GM19043 (cell line): Measurements from ENCODE around the gene SOHLH1.

Experiments
- ATAC-seq: cut with Tn5 transposase; IDR thresholded peaks from one replicate; pipeline ENCODE4 v1.9.1; 2021; ENCODE audit warnings: low read depth; ENCODE audit not compliant: unreplicated experiment

The SOHLH1 gene

DNA sequence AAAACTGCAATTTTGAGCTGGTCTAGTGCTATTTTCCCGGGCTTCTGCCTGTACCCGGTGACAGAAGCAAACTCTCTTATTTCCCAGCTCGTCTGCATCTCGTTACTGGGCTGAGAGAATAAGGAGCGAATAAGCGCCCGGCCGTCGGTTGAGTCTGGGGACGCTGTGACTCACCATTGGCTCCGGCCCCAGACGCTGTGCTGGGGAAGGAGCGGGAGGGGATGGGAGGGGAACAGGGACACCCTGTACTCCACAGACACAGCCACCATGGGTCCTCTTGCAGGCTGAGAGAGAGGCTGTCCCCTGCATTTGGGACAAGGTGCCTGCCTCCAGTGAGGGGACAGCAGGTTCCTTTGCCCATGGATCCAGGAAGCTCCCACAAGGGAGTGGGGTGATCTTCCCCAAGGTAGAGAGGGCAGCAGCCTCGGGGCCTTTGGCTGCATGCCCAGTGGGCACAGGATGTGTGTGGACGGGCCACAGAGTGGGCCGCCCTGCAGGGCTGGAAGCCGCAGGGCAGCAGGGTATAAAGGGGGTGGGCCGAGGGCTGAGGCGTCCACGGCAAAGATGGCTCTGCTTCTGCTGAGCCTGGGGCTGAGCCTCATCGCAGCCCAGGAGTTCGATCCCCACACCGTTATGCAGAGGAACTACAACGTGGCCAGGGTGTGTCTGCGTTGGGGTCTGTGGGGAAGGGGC, 36.4 kb downstream of the SOHLH1 start, which contains the start of gene LCN9:
Gene LCN9, plus strand, starts transcription at position 552 of the 693 bp plus-strand sequence. Its CDS starts 13 bp downstream, at position 565.
- no peak for ATAC-seq

DNA sequence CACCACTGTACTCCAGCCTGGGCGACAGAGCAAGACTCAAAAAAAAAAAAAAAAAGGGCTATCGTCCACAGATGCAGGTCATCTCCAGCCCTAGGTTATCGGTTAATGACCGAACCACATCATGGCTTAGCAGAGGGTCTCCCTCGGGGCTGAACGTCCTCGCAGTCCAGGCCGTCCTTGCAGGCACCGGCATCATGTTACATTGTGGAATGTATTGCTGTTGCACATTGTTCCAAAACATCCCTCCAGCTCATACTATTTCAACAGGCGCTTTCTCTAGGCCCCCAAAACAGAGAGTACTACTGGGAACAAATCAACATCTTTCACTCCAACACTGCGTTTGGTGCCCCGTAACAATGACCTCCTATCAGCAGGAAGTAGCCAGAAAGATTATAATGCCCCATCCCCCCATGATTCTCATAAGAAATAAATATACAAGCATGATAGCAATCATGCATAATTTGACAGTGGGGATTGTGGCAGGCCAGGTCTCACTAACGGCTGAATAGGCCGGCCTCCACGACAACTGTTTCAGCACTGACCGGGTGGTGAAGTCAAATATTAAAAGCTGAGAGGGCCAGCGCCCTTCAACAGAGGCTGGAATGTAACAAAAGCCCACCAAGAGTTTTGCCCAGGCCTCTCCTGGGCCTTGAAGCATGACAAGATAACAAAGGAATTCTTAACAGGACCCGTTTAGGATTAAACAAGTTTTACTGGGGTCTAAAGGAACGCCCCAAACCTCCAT, 37.3 kb downstream of the SOHLH1 start:
- no peak for ATAC-seq

DNA sequence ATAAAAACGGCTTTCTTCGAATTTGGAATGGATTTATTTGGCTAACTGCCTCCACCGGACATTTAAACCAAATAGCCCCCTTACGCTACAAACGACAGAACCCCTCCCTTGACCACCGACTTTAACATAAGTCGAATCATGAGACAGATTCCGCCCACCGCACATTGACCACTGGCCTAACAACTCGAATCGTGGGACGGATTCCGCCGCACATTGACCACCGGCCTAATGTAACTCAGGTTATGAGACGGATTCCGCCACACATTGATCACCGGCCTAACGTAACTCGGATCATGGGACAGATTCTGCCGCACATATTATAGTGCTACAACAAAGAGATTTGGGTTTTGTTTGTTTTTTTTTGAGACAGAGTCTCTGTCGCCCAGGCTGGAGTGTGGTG, 38.9 kb downstream of the SOHLH1 start:
- no peak for ATAC-seq

DNA sequence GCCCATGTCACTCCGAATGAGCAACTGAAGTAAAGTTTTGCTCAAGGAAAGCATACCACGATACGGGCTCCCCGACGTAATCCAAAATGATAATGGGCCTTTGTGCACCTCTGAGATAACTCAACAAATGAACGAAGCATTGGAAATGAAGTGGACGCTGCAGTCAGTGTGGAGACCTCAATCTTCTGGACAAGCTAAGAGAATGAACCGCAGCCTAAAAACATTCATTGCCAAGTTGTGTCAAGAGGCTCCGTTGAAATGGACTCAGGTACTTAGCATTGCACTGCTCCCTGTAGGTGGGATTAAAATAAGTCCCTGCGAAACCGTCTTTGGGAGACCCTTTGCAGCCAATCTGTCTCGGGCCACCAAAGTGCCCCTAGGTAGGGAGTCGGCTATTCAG, 40.0 kb downstream of the SOHLH1 start:
- no peak for ATAC-seq

DNA sequence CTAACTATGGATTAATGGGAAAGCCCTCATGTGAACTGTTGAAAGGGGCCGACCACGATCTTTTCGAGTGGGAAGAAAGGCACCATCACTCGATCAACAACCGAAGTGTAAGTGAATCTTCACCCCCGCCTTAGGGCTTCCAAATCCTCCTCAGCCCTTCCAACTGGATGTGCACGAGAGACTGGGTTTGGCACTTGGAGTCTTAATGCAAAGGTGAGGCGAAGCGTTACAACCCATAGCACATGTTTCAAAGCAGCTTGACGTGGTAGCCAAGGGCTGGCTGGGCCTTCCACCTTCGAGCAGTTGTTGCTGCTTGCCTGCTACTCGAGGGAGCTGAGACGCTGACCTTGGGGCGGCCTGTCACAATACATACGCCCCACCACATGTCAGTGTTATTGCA, 41.9 kb downstream of the SOHLH1 start:
- ATAC-seq, result no peak

DNA sequence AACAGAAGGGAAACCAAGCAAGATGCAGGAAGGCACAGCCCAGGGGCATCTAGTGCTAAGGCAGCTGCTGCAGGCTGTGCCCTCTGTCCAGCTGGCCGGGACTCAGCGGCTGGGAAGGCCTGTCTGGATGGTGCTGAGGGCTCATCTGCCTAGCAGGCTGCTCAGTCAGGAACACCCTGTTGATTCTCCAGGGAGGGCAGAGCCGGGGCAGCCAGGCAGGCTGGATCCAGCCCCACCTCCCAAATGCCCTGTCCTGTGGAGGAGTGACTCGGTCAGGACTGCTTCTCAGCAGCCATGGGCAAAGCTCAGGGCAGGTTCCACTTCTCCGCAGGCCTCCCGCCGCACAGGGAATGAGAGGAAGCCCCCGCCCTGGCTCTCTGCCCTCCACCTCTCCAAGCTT, 44.0 kb downstream of the SOHLH1 start:
- no peak for ATAC-seq

DNA sequence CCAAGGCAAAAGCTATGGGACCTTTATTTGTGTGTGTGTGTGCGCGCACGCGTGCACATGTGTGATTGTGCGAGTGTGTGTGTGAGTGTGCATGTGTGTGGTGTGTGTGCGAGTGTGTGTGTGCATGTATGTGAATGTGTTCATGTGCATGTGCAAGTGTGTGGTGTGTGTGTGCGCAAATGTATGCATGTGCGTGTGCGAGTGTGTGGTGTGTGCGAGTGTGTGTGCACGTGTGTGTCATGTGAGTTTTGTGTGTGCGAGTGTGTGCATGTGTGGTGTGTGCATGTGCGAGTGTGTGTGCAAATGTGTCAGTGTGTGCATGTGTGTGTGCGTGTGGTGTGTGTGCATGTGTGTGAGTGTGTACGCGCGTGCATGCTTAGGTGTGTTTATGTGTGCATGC, 48.9 kb downstream of the SOHLH1 start:
- ATAC-seq, result no peak

DNA sequence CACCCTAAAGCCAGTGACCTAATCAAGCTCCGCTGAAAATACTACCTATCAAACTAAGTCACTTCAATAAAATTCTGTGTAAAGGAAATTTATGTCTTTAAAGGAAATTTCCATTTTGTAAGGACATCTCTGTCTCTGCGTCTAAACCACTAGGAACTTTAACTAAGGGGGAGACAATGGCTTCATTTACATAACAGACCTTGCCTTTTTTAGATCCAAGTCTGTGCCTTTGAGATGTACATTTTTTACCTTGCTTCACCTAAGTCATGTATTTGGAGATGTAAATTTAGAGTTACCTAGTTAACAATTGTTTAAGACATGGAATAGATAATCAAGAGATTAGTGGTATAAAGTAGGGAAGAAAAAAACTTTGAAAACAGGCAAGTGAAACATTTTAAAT, 49.8 kb downstream of the SOHLH1 start:
- ATAC-seq, result no peak

DNA sequence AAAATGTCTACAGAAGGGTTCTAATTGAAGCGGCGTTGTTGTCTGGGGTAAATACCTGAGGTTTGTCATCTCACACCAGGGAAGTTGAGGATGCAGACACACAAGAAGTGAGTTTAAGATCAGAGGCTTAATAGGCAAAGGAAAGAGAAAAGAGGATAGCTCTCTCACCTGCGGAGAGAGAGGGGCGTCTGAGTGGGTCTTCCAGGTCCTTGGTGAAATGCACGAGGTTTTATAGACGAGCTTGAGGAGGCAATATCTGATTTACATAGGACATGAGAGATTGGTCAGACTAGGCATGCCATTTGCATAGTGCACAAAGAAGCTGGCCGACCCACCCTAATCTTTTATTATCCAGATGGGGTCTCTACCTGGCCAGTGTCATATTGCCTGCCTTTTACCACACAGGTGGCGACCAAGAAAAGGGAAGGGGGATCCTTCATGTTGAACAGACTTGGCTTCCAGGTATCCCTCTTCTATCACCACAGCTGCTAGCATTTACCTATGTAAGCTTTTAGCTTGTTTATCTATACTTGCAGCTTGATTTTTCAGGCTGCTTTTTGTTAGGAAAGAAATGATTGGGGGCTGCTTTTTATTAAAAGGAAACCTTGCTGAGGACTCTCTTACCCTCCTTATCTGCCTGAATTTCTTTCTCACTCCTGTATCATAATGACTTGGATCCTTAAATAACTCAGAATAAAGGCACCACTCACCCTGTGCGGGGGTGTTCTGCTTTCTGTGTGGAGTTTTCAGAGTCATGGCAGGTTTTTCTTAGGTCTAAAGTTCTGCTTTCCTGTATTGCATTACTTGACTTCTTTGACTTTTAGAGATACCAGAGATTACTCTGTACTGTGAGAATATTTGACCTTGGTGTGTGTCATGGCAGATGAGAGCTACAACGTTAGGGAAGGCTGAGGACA, 50.5 kb downstream of the SOHLH1 start:
- ATAC-seq, result no peak

DNA sequence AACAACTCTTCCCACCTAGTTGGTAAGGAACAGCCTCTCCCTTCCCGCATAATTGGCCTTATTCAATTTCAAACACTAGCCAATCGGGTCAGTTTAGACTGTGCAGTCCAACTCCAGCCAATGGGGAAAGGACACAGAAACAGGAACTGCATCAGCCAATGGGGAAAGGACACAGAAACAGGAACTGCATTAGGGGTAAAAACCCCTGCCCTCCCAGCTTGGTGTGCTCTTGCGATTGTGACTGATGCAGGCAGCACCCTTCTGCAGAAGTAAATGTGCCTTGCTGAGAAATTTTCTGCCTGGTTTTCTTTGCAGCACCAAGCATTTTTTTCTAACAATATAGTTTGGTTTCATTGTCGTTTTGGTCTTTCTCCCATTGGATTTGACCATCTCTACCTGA, 51.4 kb downstream of the SOHLH1 start:
- no peak for ATAC-seq

DNA sequence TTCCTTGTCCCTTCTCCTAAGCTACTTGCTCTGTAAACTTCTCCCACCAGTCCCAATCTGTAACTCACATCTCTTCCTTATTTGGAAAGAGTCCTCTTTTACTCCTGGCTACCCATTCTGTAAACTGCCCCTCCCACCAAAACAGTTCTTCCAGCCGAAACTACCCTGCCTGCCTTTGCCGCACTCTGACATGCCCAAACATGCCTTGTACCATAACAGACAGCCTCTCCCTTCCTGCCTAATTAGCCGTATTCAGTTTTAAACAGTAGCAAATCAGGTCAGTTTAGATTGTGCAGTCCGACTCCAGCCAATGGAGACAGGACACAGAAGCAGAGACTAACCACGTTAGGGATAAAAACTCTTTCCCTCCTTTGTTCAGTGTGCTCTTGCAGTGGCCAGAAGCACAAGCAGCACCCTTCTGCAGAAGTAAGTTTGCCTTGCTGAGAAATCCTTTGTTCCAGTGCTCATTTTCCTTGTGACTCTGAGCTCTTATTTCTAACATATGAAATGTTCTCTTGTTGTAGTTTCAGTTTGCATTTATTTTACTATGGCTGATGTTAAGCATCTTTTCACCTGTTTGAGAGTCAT, 54.6 kb downstream of the SOHLH1 start:
- ATAC-seq, result no peak
